Activated CD4-positive, alpha-beta T cell treated with anti-CD3 and anti-CD28 coated beads, Interleukin-2, amount 50 U/mL, for 24 hours (primary cell): ENCODE data around the gene ALAD.
"Not testable (repeated sequence)": the region's sequence is repeated elsewhere in the genome, so short reads cannot be mapped to it uniquely, and the experiment has no call there.

ENCODE experiments used
- DNase-seq, 2 donors: peaks; one replicate each; pipeline ENCODE4 v3.0.0-alpha.2; 2020; ENCODE audit warnings: low read depth in 1 of 2, low spot score in 1 of 2

ALAD gene

DNA sequence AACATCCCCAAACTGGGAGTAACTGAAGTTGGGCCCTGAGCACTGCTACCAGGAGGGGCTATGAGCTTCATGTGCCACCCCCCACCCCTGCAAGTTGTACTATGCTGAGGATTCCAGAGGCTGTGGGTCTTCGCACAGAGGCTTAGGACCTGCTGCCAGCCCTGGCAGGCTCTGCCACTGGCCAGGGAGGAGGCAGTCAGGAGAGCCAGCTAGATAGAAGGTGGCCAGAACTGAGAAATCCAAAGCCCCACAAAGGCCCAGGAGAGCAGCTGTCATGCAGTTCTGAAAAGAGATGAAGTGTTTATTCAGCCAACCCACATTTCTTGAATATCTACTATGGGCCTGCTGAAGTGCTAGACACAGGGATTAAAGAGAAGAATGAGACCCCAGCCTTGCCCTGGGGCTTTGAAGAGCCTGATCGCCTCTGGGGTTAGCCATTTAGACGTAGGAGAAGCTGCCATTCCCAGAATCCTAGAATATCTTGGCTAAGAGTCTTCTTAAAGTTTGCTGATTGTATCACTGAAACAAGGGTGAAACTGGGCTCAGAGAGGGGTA is 1.4 kb downstream of the ALAD start:
- no peak for DNase-seq

DNA sequence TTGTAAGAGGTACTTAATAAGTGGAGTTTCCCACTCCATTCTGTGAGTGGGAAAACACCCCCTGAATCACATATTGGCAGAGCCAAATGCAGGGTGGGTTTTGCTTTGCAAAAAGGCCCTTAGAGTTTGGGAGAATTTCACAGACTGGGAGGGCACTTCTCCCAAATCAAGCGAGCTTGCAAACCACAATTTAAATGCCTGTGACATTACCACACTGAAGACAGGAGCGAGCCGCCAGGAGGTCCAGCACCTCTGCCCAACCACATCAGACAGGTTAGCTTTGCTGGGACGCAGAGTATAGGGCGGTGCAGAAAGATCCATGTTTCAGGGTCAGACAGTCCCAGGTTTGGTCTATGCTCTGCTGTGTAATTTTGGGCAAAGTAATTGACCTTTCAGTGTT is 2.3 kb downstream of the ALAD start:
- no peak for DNase-seq

DNA sequence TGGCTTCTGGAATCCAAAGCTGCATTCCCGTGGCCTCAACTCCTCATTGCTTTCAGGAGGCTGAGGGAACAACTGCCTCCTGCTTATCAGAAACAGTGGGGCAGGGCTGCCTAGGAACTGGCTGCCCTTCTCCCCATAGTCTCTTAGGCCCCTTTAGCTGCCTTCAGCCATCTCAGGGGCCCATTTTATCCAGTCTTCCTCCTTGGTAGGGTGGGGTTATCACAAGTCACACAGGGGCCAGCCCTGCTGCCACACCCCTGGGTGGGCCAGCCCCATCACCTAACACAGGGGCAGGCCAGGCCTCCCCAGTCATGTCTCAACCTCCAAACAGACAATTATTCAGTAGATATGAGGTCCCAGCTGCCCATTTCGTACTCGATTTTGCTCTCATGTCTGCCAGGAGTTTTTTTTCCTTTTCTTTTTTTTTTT is 3.9 kb downstream of the ALAD start:
- no peak for DNase-seq

DNA sequence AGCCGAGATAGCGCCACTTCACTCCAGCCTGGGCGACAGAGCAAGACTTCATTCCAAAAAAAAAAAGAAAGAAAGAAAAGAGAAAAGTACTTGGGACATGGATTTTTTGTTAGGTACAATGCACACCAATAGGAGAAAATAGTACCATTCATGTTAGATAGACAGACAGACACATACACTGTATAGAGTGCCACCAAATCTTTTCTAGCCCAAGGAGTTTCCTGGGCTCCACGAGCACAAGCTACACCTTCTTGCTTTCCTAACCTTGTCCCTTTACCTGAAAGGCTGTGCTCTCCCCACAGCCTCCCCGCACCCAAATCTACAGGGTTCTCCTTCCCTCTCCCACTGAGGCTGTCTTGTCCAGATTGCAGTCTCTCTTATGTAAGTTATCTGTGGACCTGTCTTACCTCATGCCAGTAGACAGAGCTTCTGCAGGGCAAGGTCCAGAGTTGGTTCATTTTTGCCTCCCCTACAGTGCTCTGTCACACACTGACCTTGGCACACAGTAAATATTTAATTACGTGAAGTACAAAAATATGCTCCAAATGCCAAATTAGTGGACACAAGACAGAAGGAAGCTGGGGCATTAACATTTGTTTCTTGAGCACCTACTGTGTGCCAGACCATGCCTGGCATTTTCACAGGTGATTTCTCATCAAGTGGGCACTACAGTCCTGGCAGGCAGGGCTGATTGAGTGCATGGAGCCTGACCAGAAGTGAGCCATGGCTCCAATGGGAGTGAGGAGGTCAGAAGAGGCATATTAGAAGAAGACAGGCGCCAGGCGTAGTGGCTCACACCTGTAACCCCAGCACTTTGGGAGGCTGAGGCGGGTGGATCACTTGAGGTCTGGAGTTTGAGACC is 5.9 kb downstream of the ALAD start:
- DNase-seq = no peak

DNA sequence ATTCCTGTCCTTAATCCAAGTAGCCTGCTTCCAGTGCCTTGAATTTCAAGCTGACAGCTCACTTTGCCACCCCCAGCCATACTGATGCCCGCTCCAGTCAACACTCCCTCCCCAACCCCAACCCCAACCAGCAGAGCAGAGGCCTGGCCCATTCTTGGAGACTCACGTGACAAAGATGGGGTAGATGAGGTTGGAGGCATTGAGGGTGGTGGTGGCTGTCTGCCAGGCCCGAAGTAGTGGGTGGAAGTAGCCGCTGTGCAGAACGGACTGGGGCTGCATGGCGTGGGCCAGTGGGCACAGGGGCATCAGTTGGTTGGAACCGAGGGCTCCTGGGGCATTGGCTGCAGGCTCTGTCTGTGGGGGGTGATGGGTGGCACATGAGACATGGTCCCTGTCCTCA is 7.8 kb downstream of the ALAD start:
- no peak for DNase-seq

DNA sequence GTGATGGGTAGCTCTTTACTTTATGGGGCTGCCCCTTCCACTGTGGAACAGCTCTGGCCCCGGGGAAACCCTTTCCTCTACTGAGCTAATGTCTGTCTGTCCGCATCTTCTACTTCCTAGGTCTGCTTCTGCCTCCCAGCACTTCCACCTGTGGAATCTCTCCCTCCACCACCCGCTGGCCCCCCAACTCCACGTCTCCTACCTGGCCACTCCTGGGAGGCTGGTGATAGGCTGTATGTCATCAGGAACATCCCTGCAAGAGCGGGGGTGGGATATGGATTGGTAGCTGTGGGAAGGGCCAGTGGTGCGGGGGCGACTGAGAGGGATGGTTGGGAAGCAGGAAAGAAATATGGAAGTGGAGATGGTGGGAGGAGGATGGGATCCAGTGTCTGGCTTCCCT is 9.2 kb downstream of the ALAD start:
- no peak for DNase-seq

DNA sequence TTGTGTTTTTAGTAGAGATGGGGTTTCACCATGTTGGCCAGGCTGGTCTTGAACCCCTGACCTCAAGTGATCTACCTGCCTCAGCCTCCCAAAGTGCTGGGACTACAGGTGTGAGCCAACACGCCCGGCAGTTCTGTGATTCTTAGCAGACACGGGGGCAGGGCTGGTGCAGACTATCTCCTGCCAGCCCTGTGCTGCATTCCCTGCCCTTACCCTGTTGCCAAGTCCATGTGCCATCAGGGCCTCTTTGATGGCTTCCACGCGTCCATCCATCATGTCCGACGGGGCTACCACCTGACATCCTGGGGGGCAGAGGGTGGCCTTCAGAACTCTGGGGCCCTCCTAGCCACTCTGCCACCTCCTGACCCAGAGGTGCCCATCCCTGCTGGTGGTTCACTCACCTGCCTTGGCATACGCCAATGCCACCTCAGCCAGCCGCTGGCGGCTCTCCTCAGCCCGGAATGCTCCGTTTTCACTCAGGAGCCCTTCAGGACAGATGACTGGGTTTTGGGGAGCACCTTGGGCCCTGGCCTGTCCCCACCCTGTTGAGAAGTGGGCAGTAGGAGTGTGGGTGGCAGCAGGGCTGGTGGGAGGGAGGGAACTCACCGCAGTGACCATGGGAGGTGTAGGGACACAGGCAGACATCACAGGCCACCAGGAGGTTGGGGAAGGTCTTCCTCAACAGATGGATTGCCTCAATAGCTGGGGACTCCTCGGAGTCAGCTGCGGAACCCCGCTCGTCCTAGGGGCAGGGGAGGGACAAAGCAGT is 10.7 kb downstream of the ALAD start:
- DNase-seq = no peak

DNA sequence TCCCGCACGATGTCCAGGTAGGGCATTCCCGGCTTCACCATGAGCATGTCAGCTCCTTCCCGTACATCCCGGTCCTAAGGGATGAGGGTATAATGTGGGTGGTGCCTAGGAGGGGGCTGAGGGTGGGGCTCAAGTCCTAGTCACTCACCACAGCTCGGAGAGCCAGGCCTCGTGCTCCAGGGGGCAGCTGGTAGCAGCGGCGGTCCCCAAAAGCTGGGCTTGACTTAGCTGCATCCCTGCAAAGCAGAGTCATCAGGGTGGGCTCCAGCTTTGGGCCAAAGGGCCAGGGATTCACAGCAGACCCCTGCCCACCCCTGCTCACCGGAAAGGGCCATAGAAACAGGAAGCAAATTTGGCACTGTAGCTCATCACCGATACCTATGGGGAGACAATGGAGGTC is 11.6 kb downstream of the ALAD start:
- no peak for DNase-seq

DNA sequence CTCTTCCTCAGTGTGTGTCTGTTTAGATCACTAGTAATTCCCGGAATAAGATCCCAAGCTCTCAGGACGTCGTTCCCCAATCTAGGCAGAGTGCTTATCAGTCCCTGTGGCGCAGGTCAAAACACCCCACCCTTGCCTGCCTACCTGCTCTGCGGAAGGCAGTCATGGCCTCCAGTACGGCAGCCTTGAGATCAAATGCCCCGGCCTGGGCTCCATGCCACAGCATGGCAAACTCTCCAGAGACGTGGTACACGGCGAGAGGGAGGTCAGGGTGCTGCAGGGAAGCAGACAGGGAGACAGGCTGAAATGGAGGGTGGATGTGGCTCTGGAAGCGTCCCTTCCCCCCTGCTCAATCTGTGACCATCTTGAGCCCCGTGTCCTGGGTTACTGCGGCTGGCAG is 12.3 kb downstream of the ALAD start:
- DNase-seq = no peak

DNA sequence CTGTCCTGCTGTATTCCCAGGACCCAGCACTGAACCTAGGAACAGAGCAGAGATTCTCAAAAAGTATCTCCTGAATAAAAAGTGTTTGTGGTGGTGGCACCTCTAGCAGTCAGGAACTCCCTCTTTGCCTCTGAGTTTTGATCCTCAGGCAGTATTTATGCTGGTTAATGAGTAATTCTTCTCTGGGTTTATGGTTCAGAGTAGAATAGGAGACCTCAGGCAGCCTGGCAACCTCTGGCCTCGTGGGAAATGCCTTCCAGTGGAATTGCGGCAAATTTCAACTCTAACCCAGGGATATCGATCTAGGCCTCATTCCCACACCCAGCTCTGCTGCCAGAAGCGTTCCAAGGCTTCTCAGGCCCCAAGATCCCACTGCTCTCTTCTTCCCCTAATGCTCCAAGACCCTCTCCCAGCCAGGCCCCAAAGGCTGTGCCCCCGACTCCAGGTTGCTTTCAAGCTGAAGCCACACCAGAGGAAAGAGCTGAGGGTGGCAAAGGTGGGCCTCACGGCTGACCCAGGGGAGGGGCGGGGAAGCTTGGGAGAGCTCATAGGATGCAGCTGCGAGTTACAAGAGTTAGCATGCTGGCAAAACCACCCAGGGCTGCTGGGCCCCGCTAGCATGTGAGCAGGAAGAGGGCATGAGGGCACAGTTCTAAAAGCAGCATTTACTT is 13.4 kb downstream of the ALAD start:
- DNase-seq = no peak

DNA sequence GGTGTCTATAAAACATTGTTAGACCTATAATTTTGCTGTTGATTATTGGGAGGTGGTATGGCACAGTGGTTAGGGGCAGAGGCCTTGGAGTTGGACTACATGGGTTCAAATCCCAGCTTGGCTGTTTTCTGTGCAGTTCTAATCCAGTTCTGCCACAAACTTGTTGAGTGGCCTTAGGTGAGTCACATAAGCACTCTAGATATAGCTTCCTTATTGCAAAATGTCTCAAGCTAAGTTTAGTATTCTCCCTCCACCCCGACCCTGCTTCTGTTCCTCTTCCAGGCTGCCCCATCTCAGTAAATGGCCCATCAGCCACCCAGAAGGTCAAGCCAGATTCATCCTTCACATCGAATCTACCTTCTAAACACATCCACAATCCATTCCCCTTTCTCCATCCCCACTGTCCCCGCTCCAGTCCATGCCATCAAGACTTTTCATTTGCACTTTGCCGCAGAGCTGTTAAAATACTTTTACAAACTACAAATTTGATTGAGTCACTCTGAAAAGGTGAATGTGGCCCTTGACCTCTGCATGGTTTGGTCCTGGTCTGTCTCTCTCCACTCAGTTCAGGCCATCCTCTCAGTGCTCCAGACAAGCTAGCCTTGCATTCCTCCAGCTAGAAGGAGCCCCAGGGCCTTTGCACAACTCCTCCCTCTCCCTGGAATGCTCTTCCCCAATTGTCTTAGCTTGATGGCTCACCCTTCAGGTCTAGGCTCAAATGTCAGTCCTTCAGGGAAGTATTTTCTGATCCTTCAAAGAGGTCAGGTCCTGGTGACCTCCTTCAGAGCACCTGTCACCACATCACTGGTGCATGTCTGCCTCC is 14.3 kb downstream of the ALAD start:
- DNase-seq = no peak

DNA sequence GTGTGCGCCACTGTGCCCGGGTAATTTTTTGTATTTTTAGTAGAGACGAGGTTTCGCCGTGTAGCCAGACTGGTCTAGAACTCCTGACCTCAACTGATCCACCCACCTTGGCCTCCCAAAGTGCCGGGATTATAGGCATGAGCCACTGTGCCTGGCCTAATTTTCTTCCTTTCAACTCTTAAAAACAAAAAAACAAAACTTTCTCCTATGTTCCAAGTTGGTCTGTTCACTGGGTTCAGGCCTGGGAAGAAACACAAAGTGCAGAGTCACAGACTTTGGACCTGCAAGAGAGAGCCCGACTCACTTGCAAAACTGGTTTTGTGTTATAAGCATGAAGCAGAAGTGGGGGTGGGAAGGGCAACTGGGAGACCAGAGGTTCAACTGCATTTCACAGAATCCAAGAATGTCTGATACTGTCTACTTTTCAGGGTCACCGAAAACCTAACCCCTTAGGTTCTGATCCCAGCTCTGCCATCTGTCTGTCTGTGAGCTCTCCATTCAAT is 19.1 kb downstream of the ALAD start:
- DNase-seq = no peak

DNA sequence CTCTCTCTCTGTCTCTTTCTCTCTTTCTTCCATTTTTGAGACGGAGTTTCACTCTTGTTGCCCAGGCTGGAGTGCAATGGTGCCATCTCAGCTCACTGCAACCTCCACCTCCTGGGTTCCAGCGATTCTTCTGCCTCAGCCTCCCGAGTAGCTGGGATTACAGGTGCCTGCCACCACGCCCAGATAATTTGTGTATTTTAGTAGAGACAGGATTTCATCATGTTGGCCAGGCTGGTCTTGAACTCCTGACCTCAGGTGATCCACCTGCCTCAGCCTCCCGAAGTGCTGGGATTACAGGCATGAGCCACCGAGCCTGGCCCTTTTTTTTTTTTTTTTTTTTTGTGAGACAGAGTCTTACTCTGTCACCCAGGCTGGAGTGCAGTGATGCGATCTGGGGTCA is 19.6 kb downstream of the ALAD start:
- not testable (repeated sequence) for DNase-seq

DNA sequence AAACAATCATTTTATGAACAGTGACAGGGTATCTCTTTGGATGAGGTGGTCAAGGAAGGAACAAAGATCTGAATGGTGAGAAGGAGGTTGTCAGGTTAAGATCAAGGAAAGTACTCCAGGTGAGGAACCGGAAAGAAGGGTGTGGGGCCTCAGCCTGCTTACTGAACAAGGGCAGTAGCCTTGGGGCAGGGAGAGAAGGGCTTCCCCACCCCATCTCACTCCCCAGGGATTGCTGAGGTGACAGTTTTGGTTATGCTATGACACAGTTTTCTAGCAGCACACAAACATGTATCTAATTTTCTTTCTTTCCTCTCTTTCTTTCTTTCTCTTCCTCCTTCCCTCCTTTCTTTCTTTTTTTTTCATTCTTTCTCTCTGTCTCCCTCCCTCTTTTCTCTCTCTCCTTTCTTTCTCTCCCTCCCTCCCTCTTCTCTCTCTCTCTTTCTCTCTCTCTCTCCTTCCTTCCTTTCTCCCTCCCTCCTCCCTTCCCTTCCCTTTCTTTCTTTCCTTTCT is 20.2 kb downstream of the ALAD start:
- DNase-seq = no peak

DNA sequence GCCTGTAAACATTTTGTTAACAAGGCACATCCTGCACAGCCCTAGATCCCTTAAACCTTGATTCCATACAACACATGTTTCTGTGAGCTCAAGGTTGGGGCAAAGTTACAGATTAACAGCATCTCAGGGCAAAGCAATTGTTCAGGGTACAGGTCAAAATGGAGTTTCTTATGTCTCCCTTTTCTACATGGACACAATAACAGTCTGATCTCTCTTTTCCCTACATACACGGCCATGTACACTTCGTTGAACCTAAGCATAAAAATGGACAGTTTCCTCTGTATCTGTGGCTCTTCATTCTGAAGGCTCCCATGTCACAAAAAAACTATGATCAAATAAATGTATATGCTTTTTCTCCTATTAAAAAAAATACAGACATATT is 21.3 kb downstream of the ALAD start:
- DNase-seq = not testable (repeated sequence)

DNA sequence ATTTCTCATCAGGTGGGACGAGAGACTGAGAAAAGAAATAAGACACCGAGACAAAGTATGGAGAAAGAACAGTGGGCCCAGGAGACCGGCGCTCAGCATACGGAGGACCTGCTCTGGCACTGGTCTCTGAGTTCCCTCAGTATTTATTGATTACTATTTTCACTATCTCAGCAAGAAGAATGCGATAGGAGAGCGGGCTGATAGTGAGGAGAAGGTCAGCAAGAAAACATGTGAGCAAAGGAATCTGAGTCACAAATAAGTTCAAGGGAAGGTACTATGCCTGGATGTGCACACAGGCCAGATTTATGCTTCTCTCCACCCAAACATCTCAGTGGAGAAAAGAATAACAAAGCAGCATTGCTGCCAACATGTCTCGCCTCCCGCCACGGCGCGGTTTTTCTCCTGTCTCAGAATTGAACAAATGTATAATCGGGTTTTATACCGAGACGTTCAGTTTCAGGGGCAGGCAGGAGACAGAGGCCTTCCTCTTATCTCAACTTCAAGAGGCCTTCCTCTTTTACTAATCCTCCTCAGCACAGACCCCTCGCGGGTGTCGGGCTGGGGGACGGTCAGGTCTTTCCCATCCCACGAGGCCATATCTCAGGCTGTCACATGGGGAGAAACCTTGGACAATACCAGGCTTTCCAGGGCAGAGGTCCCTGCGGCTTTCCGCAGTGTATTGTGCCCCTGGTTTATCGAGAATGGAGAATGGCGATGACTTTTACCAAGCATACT is 21.8 kb downstream of the ALAD start:
- not testable (repeated sequence) for DNase-seq

DNA sequence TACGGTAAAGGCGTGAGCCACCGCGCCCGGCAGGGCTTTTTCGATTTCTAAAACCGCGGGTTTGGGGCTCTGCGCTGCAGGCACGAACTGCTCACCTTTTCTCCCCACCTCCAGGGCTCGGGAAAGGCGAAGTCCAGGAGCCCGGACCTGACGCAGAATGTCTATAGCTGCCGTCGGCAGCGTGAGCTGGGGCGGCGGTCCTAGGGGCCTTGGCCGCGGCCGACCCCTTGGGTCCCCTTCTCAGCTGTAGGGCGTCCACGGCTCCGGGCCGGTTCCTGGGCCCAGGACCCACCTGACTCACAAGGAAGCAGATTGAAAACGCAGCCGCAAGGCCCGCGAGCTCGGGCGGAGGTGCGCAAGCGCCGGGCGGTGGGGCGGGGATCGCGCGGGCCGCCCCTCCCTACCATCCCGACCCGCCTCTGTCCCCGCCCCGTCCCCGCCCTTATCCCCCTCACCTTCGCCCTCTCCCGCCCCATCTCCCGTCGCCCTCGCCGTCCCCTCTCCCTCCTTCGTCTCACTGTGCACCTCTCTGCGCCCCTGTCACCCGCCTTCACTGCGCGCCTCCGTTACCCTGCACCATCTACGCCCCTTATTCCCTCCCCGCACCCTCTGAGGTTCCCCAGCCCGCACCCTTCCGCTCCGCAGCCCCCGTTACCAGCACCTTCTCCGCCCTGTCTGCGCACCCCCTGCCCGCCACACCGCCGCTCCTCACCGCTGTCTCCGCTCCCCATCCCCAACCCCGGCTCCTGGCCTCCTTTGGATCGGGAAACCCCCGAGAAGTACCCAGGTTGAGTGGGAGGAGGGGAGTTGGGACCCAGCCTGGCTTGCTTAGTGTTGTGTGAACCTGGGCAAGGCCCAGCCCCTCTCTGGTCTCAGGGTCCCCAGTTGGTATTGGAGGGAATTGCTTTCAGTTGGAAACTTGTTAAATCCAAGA is 24.2 kb downstream of the ALAD start, which contains the start of gene HDHD3:
Gene HDHD3 (minus strand): TSS at position 353 of the 934 bp plus-strand sequence. CDS start 2,632 bp downstream, outside the sequence.
- DNase-seq = peak; percentile 41 to 66
